GM21360 (cell line): ENCODE measurements around the gene FZD8.

ENCODE experiments used
- ATAC-seq: cut with Tn5 transposase; IDR thresholded peaks from one replicate; pipeline ENCODE4 v1.9.1; 2021; ENCODE audit warnings: mild to moderate bottlenecking, moderate library complexity; ENCODE audit not compliant: unreplicated experiment

The FZD8 gene

GRCh38 chr10:35607475-35608327, 34.4 kb downstream of the FZD8 start:
- no peak for ATAC-seq

DNA sequence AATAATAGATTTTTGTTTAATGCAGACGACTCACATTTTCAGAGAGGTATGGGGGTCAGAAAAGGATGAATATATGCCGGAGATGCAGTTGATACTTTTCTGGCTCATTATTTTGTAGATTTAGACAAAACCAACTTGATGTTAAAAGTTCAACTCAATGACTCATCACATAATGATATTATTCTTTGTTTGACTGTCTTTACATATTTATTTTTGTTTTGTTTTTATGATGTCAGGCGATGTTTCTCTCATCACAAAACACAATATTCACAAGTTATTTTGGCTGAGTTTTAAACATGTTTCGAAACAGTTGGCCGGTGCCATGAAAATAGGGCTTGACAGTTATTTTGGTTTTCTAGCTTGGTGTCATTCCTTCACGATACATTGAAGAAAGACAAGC, 35.7 kb downstream of the FZD8 start:
- no peak for ATAC-seq

GRCh38 chr10:35605191-35605590, 36.9 kb downstream of the FZD8 start, which contains the start of gene GJD4:
TSS of gene GJD4 (plus strand) at chr10:35605341. CDS start at chr10:35605568, 227 bp downstream.
- no peak for ATAC-seq

DNA sequence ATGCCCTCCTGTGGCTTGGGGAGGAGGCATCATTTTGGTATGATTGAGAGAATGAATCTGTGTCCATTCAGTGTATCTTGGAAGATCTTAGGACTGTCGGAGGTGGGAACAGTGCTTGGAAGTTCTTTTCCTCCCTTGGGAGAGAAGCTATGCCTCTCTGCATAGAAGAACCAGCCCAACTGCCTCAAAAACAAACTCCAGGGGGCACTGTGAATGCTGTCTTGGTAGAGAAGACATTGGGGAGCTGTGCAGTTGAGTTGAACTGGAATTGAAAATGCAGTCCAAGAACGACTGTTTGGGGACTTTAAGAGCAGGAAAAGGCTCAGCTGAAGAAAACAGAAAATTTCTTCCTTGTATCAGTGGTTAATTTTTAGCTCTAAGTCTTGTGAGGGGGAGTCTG, 41.9 kb downstream of the FZD8 start:
- no peak for ATAC-seq

DNA sequence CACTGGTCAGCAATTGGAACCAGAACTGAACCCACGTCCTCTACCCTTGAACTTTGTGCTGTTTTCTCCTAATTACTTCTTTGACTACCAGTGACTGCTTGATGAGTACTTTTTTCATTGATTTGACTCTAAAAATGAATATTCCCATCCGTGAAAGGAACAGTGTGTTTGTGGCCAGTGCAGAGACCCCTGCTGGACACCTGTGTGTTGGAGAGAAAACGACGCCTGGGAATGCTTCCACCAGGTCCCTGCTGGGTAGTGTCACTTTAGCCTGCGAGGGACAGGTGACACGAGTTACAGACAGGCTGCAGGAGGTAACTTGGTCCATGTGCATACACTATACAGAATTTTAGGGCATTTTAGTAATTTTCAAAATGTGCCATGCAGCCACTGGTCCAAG, 43.7 kb downstream of the FZD8 start:
- no peak for ATAC-seq

- ATAC-seq, result no peak
Observed at GRCh38 chr10:35595106-35595505, 47.0 kb downstream of the FZD8 start.

DNA sequence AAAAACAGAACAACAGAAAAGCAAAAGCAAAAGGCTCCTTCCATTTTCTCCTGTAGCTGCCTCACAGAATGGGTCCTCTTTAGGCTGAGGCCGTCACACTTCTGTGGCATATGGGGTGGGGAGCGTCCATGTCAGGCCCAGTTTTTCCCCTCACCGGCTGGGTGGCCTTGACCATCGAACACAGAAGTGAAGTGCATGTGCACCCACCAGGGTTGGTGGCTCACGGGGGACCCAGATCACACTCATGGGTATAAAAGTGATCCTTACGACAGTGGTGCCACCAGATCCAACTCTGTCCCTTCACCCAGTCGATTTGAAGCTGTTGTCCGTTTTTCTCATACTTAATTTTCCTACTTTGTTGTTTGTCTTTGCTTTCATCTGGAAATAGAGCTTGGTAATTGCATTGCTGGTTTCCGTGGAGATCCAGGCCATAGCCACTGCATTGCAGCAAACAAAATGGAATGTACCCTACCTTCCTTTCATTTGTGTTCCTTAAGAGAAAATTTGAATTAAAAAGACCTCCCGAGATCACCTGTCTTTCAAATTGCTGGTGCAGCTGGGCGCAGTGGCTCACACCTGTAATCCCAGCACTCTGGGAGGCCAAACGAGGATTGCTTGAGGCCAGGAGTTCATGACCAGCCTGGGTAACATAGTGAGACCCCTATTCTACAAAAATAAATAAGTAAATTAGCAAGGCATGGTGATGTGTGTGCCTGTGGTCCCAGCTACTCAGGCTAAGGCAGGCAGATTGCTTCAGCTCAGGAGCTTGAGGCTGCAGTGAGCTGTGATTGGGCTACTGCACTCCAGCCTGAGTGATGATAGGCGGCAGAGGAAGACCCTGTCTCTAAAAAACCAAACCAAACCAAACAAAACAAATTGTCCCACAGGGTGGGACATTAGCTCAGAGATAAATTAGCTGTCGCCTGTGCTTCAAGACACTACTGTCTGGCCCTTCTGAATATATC, 47.7 kb downstream of the FZD8 start:
- ATAC-seq, result no peak

GRCh38 chr10:35592441-35592840, 49.7 kb downstream of the FZD8 start:
- no peak for ATAC-seq

GRCh38 chr10:35588836-35589235, 53.3 kb downstream of the FZD8 start:
- ATAC-seq, result no peak
